ENCODE results near the gene LMO1.

DNA sequence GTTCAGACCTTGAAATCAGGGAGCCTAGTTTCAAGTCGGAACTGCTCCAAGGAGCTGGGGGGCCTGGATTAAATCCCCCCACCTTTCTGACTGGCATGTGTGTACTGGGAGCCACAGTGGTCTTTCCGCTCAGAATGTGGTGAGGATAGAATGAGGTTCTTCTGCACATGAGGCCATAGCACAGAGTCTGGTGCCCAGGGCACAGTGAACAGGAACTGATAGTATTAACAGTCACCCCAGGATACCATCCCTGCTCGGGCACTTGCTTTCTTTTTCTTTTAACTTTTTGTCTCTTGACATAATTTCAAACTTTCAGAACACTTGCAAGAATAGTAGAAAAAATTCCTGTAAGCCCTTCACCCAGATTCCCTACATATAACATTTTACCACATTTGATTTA, 28.8 kb downstream of the LMO1 start:
- TF ChIP-seq RELA (IDR thresholded peaks at IDR 0.05; ENCODE audit: borderline replicate concordance, partially characterized antibody) (no peak), CEBPB (IDR thresholded peaks at IDR 0.05; ENCODE audit: borderline replicate concordance in 1 of 2, low read depth in 2 of 2, low read length in 2 of 2) (no peak), JUNB (IDR thresholded peaks at IDR 0.05) (no peak), RCOR1 (conservative IDR thresholded peaks at IDR 0.05; ENCODE audit: low read depth, low read length) (no peak), HDAC6 (IDR thresholded peaks at IDR 0.05; ENCODE audit: unreplicated experiment) (no peak)
- TF ChIP-seq, protein P1, sequence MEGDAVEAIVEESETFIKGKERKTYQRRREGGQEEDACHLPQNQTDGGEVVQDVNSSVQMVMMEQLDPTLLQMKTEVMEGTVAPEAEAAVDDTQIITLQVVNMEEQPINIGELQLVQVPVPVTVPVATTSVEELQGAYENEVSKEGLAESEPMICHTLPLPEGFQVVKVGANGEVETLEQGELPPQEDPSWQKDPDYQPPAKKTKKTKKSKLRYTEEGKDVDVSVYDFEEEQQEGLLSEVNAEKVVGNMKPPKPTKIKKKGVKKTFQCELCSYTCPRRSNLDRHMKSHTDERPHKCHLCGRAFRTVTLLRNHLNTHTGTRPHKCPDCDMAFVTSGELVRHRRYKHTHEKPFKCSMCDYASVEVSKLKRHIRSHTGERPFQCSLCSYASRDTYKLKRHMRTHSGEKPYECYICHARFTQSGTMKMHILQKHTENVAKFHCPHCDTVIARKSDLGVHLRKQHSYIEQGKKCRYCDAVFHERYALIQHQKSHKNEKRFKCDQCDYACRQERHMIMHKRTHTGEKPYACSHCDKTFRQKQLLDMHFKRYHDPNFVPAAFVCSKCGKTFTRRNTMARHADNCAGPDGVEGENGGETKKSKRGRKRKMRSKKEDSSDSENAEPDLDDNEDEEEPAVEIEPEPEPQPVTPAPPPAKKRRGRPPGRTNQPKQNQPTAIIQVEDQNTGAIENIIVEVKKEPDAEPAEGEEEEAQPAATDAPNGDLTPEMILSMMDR (IDR thresholded peaks at IDR 0.05 in 2 of 3, conservative IDR thresholded peaks at IDR 0.05 in 1 of 3; ENCODE audit: control insufficient read depth in 2 of 3, extremely low read depth in 1 of 3, insufficient read depth in 1 of 3, low read depth in 3 of 3, low read length in 3 of 3), result no peak

Measured in GM12878 (cell line).